ENCODE measurements around the gene SMARCAL1.

- no peak for TF ChIP-seq CTCF (IDR thresholded peaks at IDR 0.05)
- no peak for TF ChIP-seq POLR2A (IDR thresholded peaks at IDR 0.05)
Measured at GRCh38 chr2:216495656-216496055, 83.4 kb downstream of the SMARCAL1 start.
